Memory B cell (primary cell): ENCODE data around the gene C2orf42.
"Not testable (repeated sequence)": the region's sequence is repeated elsewhere in the genome, so short reads cannot be mapped to it uniquely, and the experiment has no call there.

Experiments used
- ATAC-seq: fragments of 150-1000 bp; cut with Tn5 transposase; 2 replicates; pipeline ENCODE4 v1.10.0; 2021; ENCODE audit warnings: low read depth, mild to moderate bottlenecking, moderate library complexity
- DNase-seq, 2 donors: peaks; one replicate each; pipeline ENCODE4 v3.0.0; 2022; ENCODE audit warnings: low spot score in 2 of 2
- H3K27ac Mint-ChIP-seq: one replicate; pipeline ENCODE4 v1.8.0; 2022; ENCODE audit warnings: mild to moderate bottlenecking, moderate library complexity, mixed read lengths
- H3K27me3 Mint-ChIP-seq: one replicate; pipeline ENCODE4 v1.8.0; 2022; ENCODE audit warnings: mixed read lengths
- H3K36me3 Mint-ChIP-seq: one replicate; pipeline ENCODE4 v1.8.0; 2022; ENCODE audit warnings: mild to moderate bottlenecking, mixed read lengths
- H3K4me1 Mint-ChIP-seq: one replicate; pipeline ENCODE4 v1.8.0; 2022; ENCODE audit warnings: mixed read lengths
- H3K4me3 Mint-ChIP-seq: one replicate; pipeline ENCODE4 v1.8.0; 2022; ENCODE audit warnings: mild to moderate bottlenecking, moderate library complexity, mixed read lengths
- H3K9me3 Mint-ChIP-seq: one replicate; pipeline ENCODE4 v1.8.0; 2022; ENCODE audit warnings: mixed read lengths

The C2orf42 gene

DNA sequence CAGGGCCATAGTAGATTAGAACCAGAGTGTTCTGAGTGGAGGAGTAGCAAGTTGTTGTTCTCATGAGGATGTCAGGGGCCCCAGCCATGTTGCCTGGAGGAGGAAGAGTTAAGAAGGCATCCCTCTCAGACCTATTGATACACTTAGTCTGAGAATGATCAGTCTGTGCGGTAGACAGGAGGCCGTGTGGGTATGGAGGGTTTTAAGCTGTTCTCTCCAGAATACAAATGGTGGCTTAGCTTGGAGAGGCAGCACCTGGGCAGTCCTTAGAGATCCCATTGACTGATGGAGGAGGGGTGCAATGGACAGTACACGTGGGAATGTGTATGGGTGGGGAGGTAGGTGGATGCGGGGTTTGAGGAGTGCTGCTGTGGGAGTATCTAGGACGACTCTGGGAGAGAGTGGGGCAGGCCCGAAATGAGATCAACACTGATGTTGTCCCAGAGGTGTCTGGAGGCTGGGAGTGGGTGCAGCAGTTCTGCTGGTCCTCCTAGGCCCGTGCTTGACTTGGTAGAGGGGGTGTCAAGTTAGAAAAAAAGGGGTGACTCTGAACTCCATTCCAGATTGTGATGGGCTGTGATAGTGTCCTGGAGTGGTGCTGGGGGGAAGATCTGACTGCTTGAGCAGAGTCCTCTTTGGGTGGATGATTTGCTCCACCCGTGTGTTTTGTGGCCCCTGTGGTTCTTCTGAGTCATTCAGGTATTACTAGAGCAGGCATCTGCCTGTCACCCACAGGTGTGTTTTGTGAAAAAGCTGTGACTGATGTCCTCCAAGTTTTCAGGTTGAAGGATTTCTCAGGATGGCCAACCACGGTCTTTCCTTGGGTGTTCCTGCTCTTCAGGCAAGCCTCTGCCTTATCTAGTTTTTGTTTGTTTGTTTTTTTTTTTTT lies 44.7 kb downstream of the C2orf42 start:
- H3K27me3 Mint-ChIP-seq: no peaks in the 10 kb centered on the region
- peaks cover 2% of the 10 kb centered on the region for H3K36me3 Mint-ChIP-seq
- H3K9me3 Mint-ChIP-seq: no peaks in the 10 kb centered on the region
- H3K27ac Mint-ChIP-seq: no peak overlapping the region
- no peak for DNase-seq
- H3K4me3 Mint-ChIP-seq: no peak overlapping the region
- ATAC-seq: no peak
- H3K4me1 Mint-ChIP-seq: peaks cover 16% of the 10 kb centered on the region

DNA sequence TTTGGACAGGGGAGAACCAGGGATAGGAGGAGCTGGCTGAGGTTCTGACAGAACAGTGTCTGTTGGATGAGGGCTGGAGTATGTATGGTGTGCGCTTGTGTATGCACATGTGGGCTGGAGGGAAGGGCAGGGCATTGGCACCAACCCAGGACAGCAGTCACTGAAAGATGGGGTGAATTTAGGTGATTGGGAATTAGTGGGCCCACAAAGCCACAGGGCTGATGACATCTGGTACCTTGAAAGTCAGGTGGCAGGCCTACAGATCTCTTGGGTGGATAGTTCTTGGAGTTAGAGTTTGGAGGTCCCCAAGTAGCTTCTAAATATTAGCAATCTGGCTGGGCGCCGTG lies 45.7 kb downstream of the C2orf42 start:
- Mint-ChIP-seq H3K27me3 (no peaks in the 10 kb centered on the region), H3K27ac (peak overlapping the region; percentile 1), H3K9me3 (no peaks in the 10 kb centered on the region), H3K4me3 (no peak overlapping the region), H3K36me3 (peaks cover 2% of the 10 kb centered on the region), H3K4me1 (peaks cover 20% of the 10 kb centered on the region)
- no peak for DNase-seq
- ATAC-seq: no peak

DNA sequence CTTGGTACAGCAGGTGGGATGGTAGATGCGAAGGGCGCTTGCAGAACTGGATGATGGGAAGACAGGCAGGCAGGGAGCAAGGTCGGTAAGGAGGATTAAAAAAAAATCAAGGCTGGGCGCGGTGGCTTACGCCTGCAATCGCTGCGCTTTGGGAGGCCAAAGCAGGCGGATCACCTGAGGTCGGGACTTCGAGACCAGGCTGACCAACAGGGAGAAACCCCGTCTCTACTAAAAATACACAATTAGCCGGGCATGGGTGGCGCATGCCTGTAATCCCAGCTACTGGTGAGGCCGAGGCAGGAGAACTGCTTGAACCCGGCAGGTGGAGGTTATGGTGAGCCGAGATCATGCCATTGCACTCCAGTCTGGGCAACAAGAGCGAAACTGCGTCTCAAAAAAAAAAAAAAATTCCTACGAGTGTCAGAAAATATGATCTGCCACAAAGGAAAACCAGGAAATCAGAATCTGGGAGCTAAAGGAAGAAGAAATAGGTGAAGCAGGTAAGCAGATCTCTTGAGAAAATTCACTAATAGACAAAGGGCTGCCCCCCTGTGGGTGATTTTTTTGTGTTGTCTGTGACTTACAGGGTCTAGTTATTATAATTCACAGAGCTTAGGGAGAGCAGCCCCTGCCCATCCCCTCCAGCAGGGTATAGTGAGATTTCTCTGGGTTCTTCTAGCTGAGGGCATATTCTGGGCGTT lies 46.2 kb downstream of the C2orf42 start:
- Mint-ChIP-seq H3K36me3 (peaks cover 2% of the 10 kb centered on the region), H3K27ac (peak overlapping the region; percentile 1), H3K9me3 (no peaks in the 10 kb centered on the region), H3K4me3 (no peak overlapping the region), H3K4me1 (peaks cover 23% of the 10 kb centered on the region), H3K27me3 (no peaks in the 10 kb centered on the region)
- no peak for ATAC-seq
- no peak for DNase-seq

DNA sequence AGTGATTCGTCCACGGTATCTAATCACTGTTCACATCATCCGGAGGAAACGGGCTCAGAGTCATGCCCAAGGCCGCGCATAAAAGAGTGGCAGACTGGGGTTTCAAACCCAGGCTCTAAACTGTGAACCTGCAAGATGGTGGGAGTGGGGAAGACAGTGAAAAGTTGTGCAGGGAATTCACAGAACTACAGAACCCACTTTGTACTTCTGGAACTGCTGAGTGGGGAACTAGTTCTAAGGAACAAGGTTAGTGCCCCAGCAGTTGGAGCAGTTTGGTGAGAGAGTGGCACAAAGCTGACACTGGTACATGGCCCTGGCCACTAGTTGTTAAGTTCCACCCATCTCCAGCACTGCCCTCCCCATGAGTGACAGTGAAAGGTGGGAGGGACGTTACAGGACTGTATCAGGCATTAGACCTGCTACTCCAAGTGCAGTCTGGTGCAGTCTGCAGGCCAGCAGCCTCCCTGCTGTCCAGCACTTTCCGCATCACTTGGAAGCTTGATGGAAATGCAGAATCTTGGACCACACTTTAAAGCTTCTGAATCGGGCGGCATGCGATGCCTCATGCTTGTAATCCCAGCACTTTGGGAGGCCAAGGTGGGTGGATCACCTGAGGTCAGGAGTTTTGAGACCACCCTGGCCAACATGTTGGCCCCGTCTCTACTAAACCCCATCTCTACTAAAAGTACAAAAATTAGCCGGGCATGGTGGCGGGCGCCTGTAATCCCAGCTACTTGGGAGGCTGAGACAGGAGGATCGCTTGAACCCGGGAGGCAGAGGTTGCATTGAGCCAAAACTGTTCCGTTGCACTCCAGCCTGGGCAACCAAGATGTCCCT lies 47.3 kb downstream of the C2orf42 start:
- Mint-ChIP-seq H3K27ac (peak overlapping the region; percentile 99), H3K4me1 (peaks cover 23% of the 10 kb centered on the region), H3K9me3 (no peaks in the 10 kb centered on the region), H3K4me3 (peak overlapping the region; percentile 82), H3K27me3 (no peaks in the 10 kb centered on the region), H3K36me3 (no peaks in the 10 kb centered on the region)
- ATAC-seq (peak; percentile 5), DNase-seq (peak; percentile 43 to 47)

DNA sequence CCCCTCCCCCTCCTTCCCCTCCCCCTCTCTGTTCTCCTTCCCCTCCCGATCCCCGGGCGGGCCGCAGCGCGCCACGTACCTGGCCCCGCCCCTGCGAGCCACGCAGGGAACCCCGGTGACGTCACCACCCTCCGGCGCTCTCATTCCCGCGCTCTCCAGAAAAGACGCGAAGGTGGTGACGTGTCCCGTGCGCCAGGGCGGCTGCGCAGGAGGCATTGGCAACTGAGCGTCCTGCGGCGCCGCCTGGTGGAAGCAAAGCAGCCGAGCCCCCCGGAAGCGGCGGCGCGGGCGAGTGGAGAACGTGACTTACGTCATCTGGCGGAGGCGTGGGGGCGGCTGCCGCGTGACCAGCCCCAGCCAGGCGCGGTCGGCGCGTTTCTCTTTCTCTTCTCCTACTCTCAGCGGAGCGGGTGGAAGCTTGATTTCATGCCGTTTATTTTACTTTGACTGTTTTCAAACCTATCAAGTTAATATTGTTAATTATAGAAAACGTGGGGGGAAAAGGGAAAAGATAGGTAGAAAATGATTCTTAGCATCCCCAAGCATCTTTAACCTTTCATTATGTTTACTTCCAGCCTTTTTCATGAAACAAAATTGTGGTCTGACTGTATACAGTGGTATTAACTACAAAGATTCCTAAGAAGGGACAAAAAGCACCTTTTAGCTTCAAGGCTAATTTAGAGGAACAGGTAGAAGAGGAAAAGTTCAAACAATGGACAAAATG lies 48.1 kb downstream of the C2orf42 start:
- Mint-ChIP-seq H3K36me3 (no peaks in the 10 kb centered on the region), H3K27me3 (no peaks in the 10 kb centered on the region), H3K4me3 (peak overlapping the region; percentile 82), H3K9me3 (no peaks in the 10 kb centered on the region), H3K27ac (peak overlapping the region; percentile 99), H3K4me1 (peaks cover 23% of the 10 kb centered on the region)
- ATAC-seq: peak; percentile 67
- DNase-seq: peak; percentile 97 to 99

DNA sequence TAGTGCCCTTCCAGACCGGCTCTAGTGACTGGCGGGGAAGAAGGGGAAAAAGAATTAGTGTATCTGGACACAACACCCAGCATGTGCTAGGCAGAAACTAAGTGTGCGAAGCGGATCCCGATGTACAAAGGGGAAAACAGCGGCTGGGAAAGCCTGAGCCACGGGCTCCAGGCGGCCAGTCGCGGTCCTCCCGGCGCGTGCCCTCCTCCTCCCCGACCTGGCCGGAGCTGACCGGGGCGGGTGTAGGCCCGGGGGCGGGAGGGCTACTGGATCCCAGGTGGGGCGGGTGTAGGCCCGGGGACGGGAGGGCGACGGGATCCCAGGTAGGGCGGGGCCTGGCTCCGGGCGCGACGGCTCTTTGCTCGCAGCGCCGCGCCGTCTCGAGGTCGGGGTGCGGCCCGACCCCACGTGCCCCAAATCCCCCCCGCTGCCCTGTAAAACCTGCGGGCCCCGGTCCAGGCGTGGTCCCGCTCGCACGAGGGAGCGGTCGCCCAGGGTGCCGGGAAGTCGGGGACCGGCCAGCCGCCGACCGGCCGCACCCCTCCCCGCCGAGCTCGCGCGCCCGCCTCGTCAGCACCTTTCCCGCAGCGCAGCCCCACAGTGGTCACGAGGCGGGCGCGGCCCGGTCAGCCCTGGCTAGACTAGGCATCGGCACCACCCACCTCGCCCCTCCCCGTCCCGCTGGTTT lies 48.8 kb downstream of the C2orf42 start:
- Mint-ChIP-seq H3K9me3 (no peaks in the 10 kb centered on the region), H3K27me3 (no peaks in the 10 kb centered on the region), H3K36me3 (no peaks in the 10 kb centered on the region), H3K27ac (peak overlapping the region; percentile 99), H3K4me1 (peaks cover 27% of the 10 kb centered on the region), H3K4me3 (peak overlapping the region; percentile 90)
- ATAC-seq (peak; percentile 23), DNase-seq (peak in 1 of 2 donors; percentile 86)

DNA sequence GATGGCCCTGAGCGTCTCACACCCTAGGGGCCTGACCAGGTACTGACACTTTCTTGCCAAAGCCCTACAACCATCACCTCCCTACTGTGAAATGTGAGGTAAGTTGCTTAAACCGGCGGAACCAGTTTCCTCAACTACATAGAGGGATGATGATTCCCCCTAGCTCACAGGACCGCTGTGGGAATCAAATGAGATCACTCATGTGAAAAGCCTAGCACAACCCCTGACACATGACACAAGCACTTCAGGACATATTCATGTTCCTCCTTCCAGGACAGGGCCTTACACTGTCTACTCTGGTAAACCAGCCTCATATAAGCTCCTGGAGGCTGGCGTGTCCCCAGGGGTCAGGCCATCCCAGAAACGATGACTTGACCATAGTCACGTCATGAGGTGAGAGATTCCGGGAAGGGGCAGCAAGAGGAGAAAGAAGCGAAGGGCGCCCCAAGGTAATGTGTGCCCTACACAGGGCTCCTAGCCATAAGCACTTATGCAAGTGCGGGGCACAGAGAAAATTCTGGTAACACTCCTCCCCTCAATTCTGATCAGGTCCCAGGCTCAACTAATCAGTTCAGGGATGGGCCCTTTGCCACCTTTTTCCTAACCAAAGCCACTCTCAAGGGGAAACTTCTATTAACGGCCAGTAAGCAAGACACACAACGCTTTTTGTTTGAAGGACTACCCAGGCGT lies 49.5 kb downstream of the C2orf42 start:
- peak overlapping the region; percentile 99 for H3K27ac Mint-ChIP-seq
- peaks cover 30% of the 10 kb centered on the region for H3K4me1 Mint-ChIP-seq
- ATAC-seq (peak; percentile 51), DNase-seq (peak; percentile 63 to 68)
- H3K4me3 Mint-ChIP-seq: peak overlapping the region; percentile 90
- H3K9me3 Mint-ChIP-seq: no peaks in the 10 kb centered on the region
- no peaks in the 10 kb centered on the region for H3K27me3 Mint-ChIP-seq
- H3K36me3 Mint-ChIP-seq: no peaks in the 10 kb centered on the region

DNA sequence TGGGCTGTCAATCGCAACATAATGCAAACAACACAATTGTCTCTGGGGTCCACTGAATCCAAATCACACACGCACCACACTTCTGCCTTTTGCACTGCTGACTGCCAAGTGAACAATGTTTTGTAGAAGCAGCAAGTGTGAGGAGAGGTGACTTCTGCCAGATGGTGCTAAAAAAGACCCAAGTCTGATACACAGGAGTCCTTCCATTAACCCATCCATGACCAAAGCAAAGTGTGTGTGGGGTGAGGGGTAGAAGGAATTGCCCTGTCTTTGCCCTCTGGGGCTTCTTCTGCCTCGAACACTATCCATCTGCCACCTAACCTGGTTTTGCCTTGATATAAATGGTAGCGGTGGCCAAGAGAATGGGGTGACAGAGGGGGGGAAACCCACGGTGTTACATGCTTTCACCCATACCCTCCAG lies 50.0 kb downstream of the C2orf42 start:
- no peak for ATAC-seq
- Mint-ChIP-seq H3K27me3 (no peaks in the 10 kb centered on the region), H3K9me3 (no peaks in the 10 kb centered on the region)

DNA sequence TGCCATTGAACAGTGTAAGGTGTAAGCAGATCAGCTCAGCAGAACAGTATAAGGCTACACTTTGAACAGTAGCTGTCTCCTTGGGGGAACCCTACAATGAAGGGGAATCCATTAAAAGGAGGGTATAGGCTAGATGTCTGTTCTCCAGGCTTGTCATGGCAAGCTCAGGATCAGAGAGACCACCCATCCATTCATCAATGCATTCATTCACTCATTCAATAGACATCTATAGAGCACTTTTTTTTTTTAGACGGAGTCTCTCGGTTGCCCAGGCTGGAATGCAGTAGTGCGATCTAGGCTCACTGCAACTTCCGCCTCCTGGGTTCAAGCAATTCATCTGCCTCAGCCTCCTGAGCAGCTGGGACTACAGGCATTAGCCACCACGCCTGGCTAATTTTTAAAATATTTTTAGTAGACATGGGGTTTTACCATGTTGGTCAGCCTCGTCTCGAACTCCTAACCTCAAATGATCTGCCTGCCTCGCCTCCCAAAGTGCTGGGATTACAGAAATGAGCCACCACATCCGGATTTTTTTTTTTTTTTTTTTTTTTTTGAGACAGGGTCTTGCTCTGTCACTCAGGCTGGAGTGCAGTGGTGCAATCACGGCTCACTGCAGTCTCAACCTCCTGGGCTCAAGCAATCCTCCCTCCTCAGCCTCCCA lies 56.4 kb downstream of the C2orf42 start:
- Mint-ChIP-seq H3K4me3 (peak overlapping the region; percentile 11), H3K4me1 (peaks cover 44% of the 10 kb centered on the region), H3K27ac (peak overlapping the region; percentile 95)
- not testable (repeated sequence) for DNase-seq, H3K36me3 Mint-ChIP-seq, ATAC-seq, H3K9me3 Mint-ChIP-seq, H3K27me3 Mint-ChIP-seq

More for the DNA sequence above, 50.0 kb downstream of the C2orf42 start:
- Mint-ChIP-seq H3K4me3 (peak overlapping the region; percentile 90), H3K4me1 (peaks cover 33% of the 10 kb centered on the region), H3K36me3 (no peaks in the 10 kb centered on the region), H3K27ac (peak overlapping the region; percentile 99)
- DNase-seq: peak in 1 of 2 donors; percentile 36

DNA sequence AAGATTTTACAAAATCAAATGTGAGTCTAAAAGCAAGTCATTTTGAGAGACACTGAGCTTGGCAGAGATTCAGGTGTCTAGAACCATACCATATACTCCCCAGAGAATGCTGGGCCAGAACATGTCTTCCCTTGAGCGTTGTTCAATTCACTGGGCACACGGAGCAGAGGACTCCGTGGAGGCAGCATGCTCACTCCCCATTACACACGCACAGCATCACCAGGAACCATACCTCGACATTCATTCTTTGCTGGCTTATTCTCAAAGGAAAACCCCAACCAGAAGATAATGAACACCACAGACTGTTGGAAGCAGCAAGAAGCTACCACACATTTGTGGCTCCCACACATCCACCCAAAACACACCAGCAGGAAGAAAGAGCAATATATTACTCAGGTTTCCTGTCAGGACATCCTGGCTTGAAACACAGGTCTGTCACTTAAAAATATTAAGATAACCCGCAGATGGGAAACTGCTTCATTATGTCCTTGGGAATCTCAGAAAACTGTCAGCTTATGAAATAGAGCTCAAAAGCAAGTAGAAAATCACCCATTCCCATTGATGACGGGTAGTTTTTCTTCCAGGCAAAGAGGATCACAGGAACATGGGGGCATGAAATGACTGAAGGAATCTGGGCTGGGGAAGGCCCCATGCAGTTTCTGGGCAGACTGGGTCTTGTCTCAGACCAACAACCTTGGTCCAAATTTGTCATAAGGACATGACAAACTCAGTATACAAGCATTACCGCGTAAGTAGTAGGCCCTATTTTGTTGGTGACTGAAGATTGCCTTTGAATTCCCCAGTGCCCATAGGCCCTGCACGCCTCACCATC lies 57.1 kb downstream of the C2orf42 start:
- ATAC-seq (peak; percentile 24), DNase-seq (no peak)
- Mint-ChIP-seq H3K9me3 (no peaks in the 10 kb centered on the region), H3K36me3 (peaks cover 2% of the 10 kb centered on the region), H3K27ac (peak overlapping the region; percentile 95), H3K4me3 (peak overlapping the region; percentile 85), H3K4me1 (peaks cover 44% of the 10 kb centered on the region), H3K27me3 (no peaks in the 10 kb centered on the region)

DNA sequence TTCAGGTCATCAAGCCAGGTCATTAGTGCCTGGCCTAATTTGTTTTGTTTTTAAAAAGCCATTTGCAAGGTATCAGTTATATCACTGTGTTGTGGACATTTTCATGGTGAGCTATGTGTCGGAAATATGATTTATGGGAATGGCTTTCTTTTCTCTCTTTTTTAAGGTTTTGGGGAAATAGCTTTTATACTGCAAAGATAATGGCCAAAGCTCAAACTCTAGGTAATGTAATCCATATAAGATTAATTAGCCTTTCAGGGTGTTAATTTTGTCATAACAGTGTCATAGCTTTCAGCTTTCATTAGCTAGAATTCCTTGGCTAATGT lies 57.7 kb downstream of the C2orf42 start:
- Mint-ChIP-seq H3K27ac (peak overlapping the region; percentile 95), H3K36me3 (peaks cover 2% of the 10 kb centered on the region), H3K9me3 (no peaks in the 10 kb centered on the region), H3K27me3 (no peaks in the 10 kb centered on the region), H3K4me1 (peaks cover 44% of the 10 kb centered on the region), H3K4me3 (peak overlapping the region; percentile 85)
- ATAC-seq (no peak), DNase-seq (no peak)
